Panc1 (cell line): ENCODE data around the gene TMEM192. TPM values are rescaled to one million over a fixed set of nuclear protein-coding genes. Genes with fewer than 3 reads are reported as not detected.

Experiments used
- ATAC-seq: fragments of 200-7000 bp; cut with Tn5 transposase; 2 replicates; pipeline ENCODE4 v1.9.1; 2020; ENCODE audit warnings: mild to moderate bottlenecking, moderate library complexity
- BruUV-seq: library from RNA; stranded (reverse); fragments of 400-500 nt; replicated peaks from 2 replicates; lab custom pipeline; 2021; lab: Mats Ljungman, UMichigan
- CTCF ChIA-PET: fragments of 300-600 bp; sonication (Branson Sonifier 250); formaldehyde crosslinking; loops from one replicate; lab custom pipeline; 2022; ENCODE audit warnings: antibody characterized with exemption; lab: Charles Lee
- POLR2A ChIA-PET: fragments of 300-600 bp; sonication (Branson Sonifier 250); formaldehyde crosslinking; loops from one replicate; lab custom pipeline; 2022; ENCODE audit warnings: antibody characterized with exemption; lab: Charles Lee
- DNase-seq: peaks from one replicate; pipeline ENCODE4 v3.0.0-alpha.2; 2010; ENCODE audit warnings: low read depth, low spot score
- H3K27ac ChIP-seq: 2 replicates; pipeline ENCODE4 v1.5.1; 2011; ENCODE audit warnings: mild to moderate bottlenecking, low read length, inconsistent platforms
- H3K27me3 ChIP-seq: fragments of 200-500 bp; sonication (Bioruptor generic); 2 replicates; pipeline ENCODE4 v1.6.0; 2014; ENCODE audit warnings: low read length, inconsistent platforms; ENCODE audit not compliant: control insufficient read depth, insufficient read depth
- H3K36me3 ChIP-seq: fragments of 200-500 bp; sonication (Bioruptor generic); 2 replicates; pipeline ENCODE4 v1.5.1; 2014; ENCODE audit warnings: inconsistent platforms, mild to moderate bottlenecking, low read length, moderate library complexity; ENCODE audit not compliant: control insufficient read depth, insufficient read depth
- H3K4me1 ChIP-seq: 2 replicates; pipeline ENCODE4 v1.5.1; 2011; ENCODE audit warnings: inconsistent platforms, mild to moderate bottlenecking, low read length, moderate library complexity; ENCODE audit not compliant: control insufficient read depth, insufficient read depth
- H3K4me3 ChIP-seq, 2 experiments: 2 replicates each; pipeline ENCODE4 v1.5.1; 2011 to 2012; ENCODE audit warnings: low read depth in 2 of 2, low read length in 2 of 2, mild to moderate bottlenecking in 2 of 2, inconsistent platforms in 1 of 2, moderate library complexity in 1 of 2
- H3K9me3 ChIP-seq: fragments of 200-500 bp; sonication (Bioruptor generic); 2 replicates; pipeline ENCODE4 v1.5.1; 2014; ENCODE audit warnings: low read depth, mild to moderate bottlenecking, inconsistent platforms, low read length, moderate library complexity; ENCODE audit not compliant: control insufficient read depth, insufficient read depth
- POLR2AphosphoS5 ChIP-seq: IDR thresholded peaks from 2 replicates; pipeline ENCODE4 v1.6.1; 2012; ENCODE audit warnings: mild to moderate bottlenecking, low read depth, low read length, moderate library complexity
- SIN3A ChIP-seq: IDR thresholded peaks from 2 replicates; pipeline ENCODE4 v1.6.1; 2012; ENCODE audit warnings: low read depth, mild to moderate bottlenecking, low read length, moderate library complexity, borderline replicate concordance; ENCODE audit not compliant: insufficient read depth
- TCF7L2 ChIP-seq: IDR thresholded peaks from 2 replicates; pipeline ENCODE4 v1.6.1; 2011; ENCODE audit warnings: mild to moderate bottlenecking, low read depth, low read length, inconsistent platforms
- in situ Hi-C: cut with HindIII; loops from 2 replicates; pipeline ENCODE4 v1.10.0; 2016; ENCODE audit warnings: low sequenced_read_pairs, low pct_unique_long_range_greater_than_20kb
- intact Hi-C: fragments of 100-400 bp; cut with micrococcal nuclease; formaldehyde crosslinking; loops from one replicate; pipeline ENCODE4 v1.10.0; 2022; ENCODE audit not compliant: unreplicated experiment
- total RNA-seq: library from RNA; stranded (reverse); gene quantifications from one replicate; pipeline ENCODE4 v1.2.1, GENCODE V29; 2021; ENCODE audit not compliant: unreplicated experiment
- TF ChIP-seq, protein P1 (sequence below), 2 experiments: IDR thresholded peaks; 2 replicates each; pipeline ENCODE4 v1.6.1; 2011 to 2012; ENCODE audit warnings: low read depth in 2 of 2, control low read depth in 1 of 2, low read length in 1 of 2, mild to moderate bottlenecking in 1 of 2, moderate library complexity in 1 of 2; ENCODE audit not compliant: insufficient read depth in 1 of 2
- TF ChIP-seq, protein P2 (sequence below): fragments of 450-650 bp; IDR thresholded peaks from 2 replicates; pipeline ENCODE4 v1.5.1; 2017; ENCODE audit warnings: mild to moderate bottlenecking

Gene TMEM192
- total RNA-seq, 1 experiment from 2014 or later = 7.2 TPM

DNA sequence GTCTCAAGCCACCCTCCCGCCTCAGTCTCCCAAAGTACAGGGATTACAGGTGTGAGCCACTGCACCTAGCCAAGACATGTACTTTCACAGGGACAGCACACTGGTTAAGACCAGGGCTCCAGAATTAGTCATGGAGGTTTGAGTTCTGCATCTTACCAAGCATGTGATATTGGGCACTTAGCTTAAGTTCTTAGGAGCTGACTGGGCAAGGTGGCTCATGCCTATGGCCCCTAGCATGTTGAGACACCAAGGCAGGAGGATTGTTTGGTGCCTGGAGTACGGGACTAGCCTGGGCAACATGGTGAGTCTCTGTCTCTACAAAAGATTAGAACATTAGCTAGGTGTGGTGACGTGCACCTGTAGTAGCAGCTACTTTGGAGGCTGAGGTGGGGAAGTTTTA is 2.6 kb upstream of the TMEM192 start:
- Histone ChIP-seq H3K27ac (no peak overlapping the region), H3K4me1 (no peaks in the 10 kb centered on the region), H3K36me3 (no peaks in the 10 kb centered on the region), H3K9me3 (no peaks in the 10 kb centered on the region), H3K27me3 (no peaks in the 10 kb centered on the region), H3K4me3 (no peak overlapping the region)
- intact Hi-C loops = no loop called here
- ATAC-seq (no peak), DNase-seq (no peak)
- TF ChIP-seq SIN3A = no peak
- no peak for TF ChIP-seq POLR2AphosphoS5
- TF ChIP-seq, protein P1, sequence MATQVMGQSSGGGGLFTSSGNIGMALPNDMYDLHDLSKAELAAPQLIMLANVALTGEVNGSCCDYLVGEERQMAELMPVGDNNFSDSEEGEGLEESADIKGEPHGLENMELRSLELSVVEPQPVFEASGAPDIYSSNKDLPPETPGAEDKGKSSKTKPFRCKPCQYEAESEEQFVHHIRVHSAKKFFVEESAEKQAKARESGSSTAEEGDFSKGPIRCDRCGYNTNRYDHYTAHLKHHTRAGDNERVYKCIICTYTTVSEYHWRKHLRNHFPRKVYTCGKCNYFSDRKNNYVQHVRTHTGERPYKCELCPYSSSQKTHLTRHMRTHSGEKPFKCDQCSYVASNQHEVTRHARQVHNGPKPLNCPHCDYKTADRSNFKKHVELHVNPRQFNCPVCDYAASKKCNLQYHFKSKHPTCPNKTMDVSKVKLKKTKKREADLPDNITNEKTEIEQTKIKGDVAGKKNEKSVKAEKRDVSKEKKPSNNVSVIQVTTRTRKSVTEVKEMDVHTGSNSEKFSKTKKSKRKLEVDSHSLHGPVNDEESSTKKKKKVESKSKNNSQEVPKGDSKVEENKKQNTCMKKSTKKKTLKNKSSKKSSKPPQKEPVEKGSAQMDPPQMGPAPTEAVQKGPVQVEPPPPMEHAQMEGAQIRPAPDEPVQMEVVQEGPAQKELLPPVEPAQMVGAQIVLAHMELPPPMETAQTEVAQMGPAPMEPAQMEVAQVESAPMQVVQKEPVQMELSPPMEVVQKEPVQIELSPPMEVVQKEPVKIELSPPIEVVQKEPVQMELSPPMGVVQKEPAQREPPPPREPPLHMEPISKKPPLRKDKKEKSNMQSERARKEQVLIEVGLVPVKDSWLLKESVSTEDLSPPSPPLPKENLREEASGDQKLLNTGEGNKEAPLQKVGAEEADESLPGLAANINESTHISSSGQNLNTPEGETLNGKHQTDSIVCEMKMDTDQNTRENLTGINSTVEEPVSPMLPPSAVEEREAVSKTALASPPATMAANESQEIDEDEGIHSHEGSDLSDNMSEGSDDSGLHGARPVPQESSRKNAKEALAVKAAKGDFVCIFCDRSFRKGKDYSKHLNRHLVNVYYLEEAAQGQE (IDR thresholded peaks at IDR 0.05; ENCODE audit: insufficient read depth in 1 of 2, low read depth in 2 of 2, low read length in 1 of 2) = no peak
- TF ChIP-seq, protein P2, sequence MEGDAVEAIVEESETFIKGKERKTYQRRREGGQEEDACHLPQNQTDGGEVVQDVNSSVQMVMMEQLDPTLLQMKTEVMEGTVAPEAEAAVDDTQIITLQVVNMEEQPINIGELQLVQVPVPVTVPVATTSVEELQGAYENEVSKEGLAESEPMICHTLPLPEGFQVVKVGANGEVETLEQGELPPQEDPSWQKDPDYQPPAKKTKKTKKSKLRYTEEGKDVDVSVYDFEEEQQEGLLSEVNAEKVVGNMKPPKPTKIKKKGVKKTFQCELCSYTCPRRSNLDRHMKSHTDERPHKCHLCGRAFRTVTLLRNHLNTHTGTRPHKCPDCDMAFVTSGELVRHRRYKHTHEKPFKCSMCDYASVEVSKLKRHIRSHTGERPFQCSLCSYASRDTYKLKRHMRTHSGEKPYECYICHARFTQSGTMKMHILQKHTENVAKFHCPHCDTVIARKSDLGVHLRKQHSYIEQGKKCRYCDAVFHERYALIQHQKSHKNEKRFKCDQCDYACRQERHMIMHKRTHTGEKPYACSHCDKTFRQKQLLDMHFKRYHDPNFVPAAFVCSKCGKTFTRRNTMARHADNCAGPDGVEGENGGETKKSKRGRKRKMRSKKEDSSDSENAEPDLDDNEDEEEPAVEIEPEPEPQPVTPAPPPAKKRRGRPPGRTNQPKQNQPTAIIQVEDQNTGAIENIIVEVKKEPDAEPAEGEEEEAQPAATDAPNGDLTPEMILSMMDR = no peak
- TF ChIP-seq TCF7L2 = no peak
- POLR2A ChIA-PET = no interaction called here
- in situ Hi-C loops = no loop called here
- CTCF ChIA-PET = no interaction called here
- BruUV-seq = no TSS peak

DNA sequence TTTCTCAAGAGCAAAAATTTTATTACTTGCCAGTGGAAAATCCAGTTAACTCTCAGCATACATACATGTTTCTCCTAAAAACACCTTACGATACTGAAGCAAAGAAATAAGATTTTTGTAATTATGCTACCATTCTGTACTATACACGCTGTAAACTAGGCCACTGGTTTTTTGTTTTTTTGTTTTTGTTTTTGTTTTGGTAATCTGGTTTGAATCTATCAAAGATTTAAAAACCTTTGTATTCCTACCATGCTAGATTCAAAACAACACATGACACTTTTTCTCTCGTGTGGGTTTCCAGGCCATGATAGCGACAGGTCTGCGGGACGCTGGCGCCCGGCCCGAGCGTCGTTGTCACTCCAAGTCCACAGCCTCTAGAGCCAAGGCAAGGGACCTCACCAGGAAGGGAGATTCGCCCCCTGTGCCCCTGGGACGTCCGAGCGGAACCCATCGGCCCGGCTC is 723 bp downstream of the TMEM192 start:
- intact Hi-C loops = no loop called here
- DNase-seq = no peak
- BruUV-seq = no TSS peak
- no peaks in the 10 kb centered on the region for H3K4me1 ChIP-seq
- no peak for ATAC-seq
- POLR2A ChIA-PET = no interaction called here
- in situ Hi-C loops = no loop called here
- peak overlapping the region; percentile 67 to 74 for H3K4me3 ChIP-seq
- CTCF ChIA-PET = no interaction called here
- TF ChIP-seq, protein P2 = no peak
- TF ChIP-seq SIN3A = no peak
- TF ChIP-seq POLR2AphosphoS5 = no peak
- TF ChIP-seq TCF7L2 = no peak
- TF ChIP-seq, protein P1 (IDR thresholded peaks at IDR 0.05; ENCODE audit: insufficient read depth in 1 of 2, low read depth in 2 of 2, low read length in 1 of 2) = no peak
- no peaks in the 10 kb centered on the region for H3K9me3 ChIP-seq
- no peaks in the 10 kb centered on the region for H3K36me3 ChIP-seq
- H3K27me3 ChIP-seq = no peaks in the 10 kb centered on the region
- peak overlapping the region; percentile 61 for H3K27ac ChIP-seq
